B cell (primary cell): ENCODE data around the gene IPO4. TPM values are rescaled to one million over a fixed set of nuclear protein-coding genes. Genes with fewer than 3 reads are reported as not detected.

Experiments
- ATAC-seq: fragments of 200-7000 bp; cut with Tn5 transposase; one replicate; pipeline ENCODE4 v1.10.0; 2021; ENCODE audit warnings: low read depth, mild to moderate bottlenecking, moderate number of reproducible peaks, moderate library complexity
- CTCF ChIA-PET: fragments of 350-600 bp; sonication (Branson Sonifier 250); formaldehyde crosslinking; loops from one replicate; lab custom pipeline; 2021; ENCODE audit warnings: antibody characterized with exemption, inconsistent platforms; lab: Charles Lee
- POLR2A ChIA-PET: fragments of 350-600 bp; sonication (Branson Sonifier 250); formaldehyde crosslinking; loops from one replicate; lab custom pipeline; 2021; ENCODE audit warnings: antibody characterized with exemption; lab: Charles Lee
- DNase-seq: peaks from one replicate; pipeline ENCODE4 v3.0.0; 2013
- H2AFZ ChIP-seq: 2 replicates; pipeline ENCODE4 v1.6.1; 2012; ENCODE audit warnings: mild to moderate bottlenecking, low read depth, low read length; ENCODE audit not compliant: insufficient read depth, poor library complexity, severe bottlenecking
- H3K27ac ChIP-seq, 2 donors: 1 replicate in 1 of 2; 2 replicates in 1 of 2; pipeline ENCODE4 v1.5.1; 2012 to 2013; ENCODE audit warnings: low read length in 2 of 2, mild to moderate bottlenecking in 2 of 2, moderate library complexity in 1 of 2
- H3K27me3 ChIP-seq, 4 experiments: fragments of 200-600 bp in 1 of 4; sonication (generic) in 1 of 4; replicated peaks in 1 of 4; 1 replicate in 2 of 4; 2 replicates in 2 of 4; pipeline versions ENCODE4 v1.6.1 to v1.7.0; 2013 to 2016; ENCODE audit warnings: low read length in 3 of 4, mild to moderate bottlenecking in 2 of 4, mixed read lengths in 1 of 4, moderate library complexity in 1 of 4; ENCODE audit not compliant: insufficient read depth in 4 of 4, control insufficient read depth in 3 of 4; ENCODE audit errors: control extremely low read depth in 1 of 4
- H3K36me3 ChIP-seq, 2 experiments: replicated peaks in 1 of 2; 1 replicate in 1 of 2; 2 replicates in 1 of 2; pipeline versions ENCODE4 v1.6.1 to v1.7.1; 2013; ENCODE audit warnings: low read length in 1 of 2; ENCODE audit not compliant: insufficient read depth in 2 of 2, control insufficient read depth in 1 of 2; ENCODE audit errors: control extremely low read depth in 1 of 2, extremely low read depth in 1 of 2
- H3K4me1 ChIP-seq, 2 donors: fragments of 200-600 bp in 1 of 2; sonication (generic) in 1 of 2; 1 replicate in 1 of 2; 2 replicates in 1 of 2; pipeline versions ENCODE4 v1.5.1 to v1.6.1; 2013 to 2017; ENCODE audit warnings: low read length in 2 of 2; ENCODE audit not compliant: control insufficient read depth in 2 of 2, insufficient read depth in 2 of 2
- H3K4me2 ChIP-seq: replicated peaks from 2 replicates; pipeline ENCODE3; 2012; ENCODE audit warnings: mild to moderate bottlenecking, low read depth, low read length; ENCODE audit not compliant: poor library complexity, severe bottlenecking
- H3K4me3 ChIP-seq, 5 experiments: fragments of 200-600 bp in 1 of 5; sonication (generic) in 1 of 5; 1 replicate in 3 of 5; 2 replicates in 2 of 5; pipeline versions ENCODE4 v1.5.1 to v1.7.0; 2011 to 2016; ENCODE audit warnings: low read length in 4 of 5, mild to moderate bottlenecking in 4 of 5, low read depth in 2 of 5, control low read depth in 1 of 5, moderate library complexity in 1 of 5; ENCODE audit not compliant: insufficient read depth in 1 of 5; ENCODE audit errors: control extremely low read depth in 1 of 5, extremely low read depth in 1 of 5
- H3K79me2 ChIP-seq: fragments of 200-600 bp; sonication (generic); one replicate; pipeline ENCODE4 v1.6.0; 2016; ENCODE audit warnings: low read length; ENCODE audit not compliant: control insufficient read depth, insufficient read depth
- H3K9ac ChIP-seq: fragments of 200-600 bp; sonication (generic); 2 replicates; pipeline ENCODE4 v1.6.1; 2017; ENCODE audit warnings: mild to moderate bottlenecking, low read length, moderate library complexity
- H3K9me3 ChIP-seq, 3 donors: one replicate each; pipeline versions ENCODE4 v1.6.1 to v1.7.1; 2013; ENCODE audit warnings: low read length in 2 of 3; ENCODE audit not compliant: control insufficient read depth in 2 of 3, insufficient read depth in 1 of 3; ENCODE audit errors: control extremely low read depth in 1 of 3
- H4K20me1 ChIP-seq: 2 replicates; pipeline ENCODE4 v1.6.0; 2012; ENCODE audit warnings: mild to moderate bottlenecking, low read length; ENCODE audit not compliant: insufficient read depth, control insufficient read depth, poor library complexity, severe bottlenecking
- H3K27ac Mint-ChIP-seq: one replicate; pipeline ENCODE4 v1.8.0; 2021; ENCODE audit warnings: mixed read lengths
- H3K27me3 Mint-ChIP-seq: one replicate; pipeline ENCODE4 v1.8.0; 2021; ENCODE audit warnings: mixed read lengths
- H3K4me1 Mint-ChIP-seq: one replicate; pipeline ENCODE4 v1.8.0; 2021; ENCODE audit warnings: mixed read lengths
- H3K4me3 Mint-ChIP-seq: one replicate; pipeline ENCODE4 v1.8.0; 2021; ENCODE audit warnings: mixed read lengths
- H3K9me3 Mint-ChIP-seq: one replicate; pipeline ENCODE4 v1.8.0; 2022; ENCODE audit warnings: mixed read lengths; ENCODE audit not compliant: insufficient read depth
- EZH2 ChIP-seq: IDR thresholded peaks from 2 replicates; pipeline ENCODE4 v1.6.1; 2012; ENCODE audit warnings: borderline replicate concordance, low read depth, mild to moderate bottlenecking, moderate library complexity, low read length; ENCODE audit not compliant: insufficient read depth, poor library complexity, severe bottlenecking
- WGBS: methylation state at CpG from one replicate; pipeline ENCODE4 v1.1.5; 2013; ENCODE audit warnings: missing lambda C conversion rate; ENCODE audit not compliant: insufficient coverage; 5-methylcytosine and 5-hydroxymethylcytosine counted together
- intact Hi-C: fragments of 100-400 bp; cut with micrococcal nuclease; formaldehyde crosslinking; loops from one replicate; pipeline ENCODE4 v1.10.0; 2022
- polyA plus RNA-seq: library from polyadenylated mRNA; depleted of rRNA; stranded (reverse); fragments of >200 nt; gene quantifications from 2 replicates; pipeline ENCODE4 v1.2.3, GENCODE V29; 2012
- total RNA-seq, 2 donors: library from RNA; stranded (reverse); fragments of 120-200 nt in 1 of 2; gene quantifications; 1 replicate in 1 of 2; 2 replicates in 1 of 2; pipeline versions ENCODE4 v1.2.3 to v1.2.4, GENCODE V29; 2013 to 2022
- TF ChIP-seq, protein P1 (sequence below): fragments of 200-600 bp; IDR thresholded peaks from one replicate; pipeline ENCODE4 v1.8.0; 2022; ENCODE audit warnings: antibody characterized with exemption, mild to moderate bottlenecking

IPO4 gene
- total and polyA plus RNA-seq, 2 donors (not counting 1 experiment from before 2014, with no cell fraction given) = 28.3 to 35.0 TPM

DNA sequence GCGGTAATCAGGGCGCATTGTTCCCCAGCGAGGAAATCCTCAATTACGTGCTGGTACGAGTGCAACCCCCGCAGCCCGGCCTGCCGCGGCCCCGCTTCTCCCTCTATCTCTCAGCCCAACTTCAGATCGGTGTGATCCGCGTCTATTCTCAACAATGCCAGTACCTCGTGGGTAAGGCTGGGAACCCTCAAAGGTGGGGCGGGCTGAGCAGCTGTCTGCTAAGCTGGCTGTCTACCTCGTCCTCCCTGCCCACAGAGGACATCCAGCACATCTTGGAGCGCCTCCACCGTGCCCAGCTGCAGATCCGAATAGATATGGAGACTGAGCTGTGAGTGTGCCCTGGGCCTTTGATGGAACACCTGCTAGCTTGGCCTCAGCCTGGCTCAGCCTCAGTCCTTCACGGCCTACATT is 15.7 kb downstream of the IPO4 start:
- DNase-seq = no peak
- Mint-ChIP-seq H3K27me3 (no peaks in the 10 kb centered on the region), H3K27ac (no peak overlapping the region), H3K4me1 (peaks cover 20% of the 10 kb centered on the region), H3K4me3 (peak overlapping the region; percentile 93), H3K9me3 (no peaks in the 10 kb centered on the region)
- Histone ChIP-seq H3K9me3 (no peaks in the 10 kb centered on the region), H3K27ac (no peak overlapping the region), H3K79me2 (no peaks in the 10 kb centered on the region), H3K4me2 (peak overlapping the region; percentile 92), H2AFZ (peak overlapping the region; percentile 65), H3K4me3 (no peak overlapping the region), H3K36me3 (peaks cover 0 to 18% of the 10 kb centered on the region in 2 experiments), H3K9ac (peak overlapping the region; percentile 70), H4K20me1 (no peaks in the 10 kb centered on the region), H3K4me1 (peaks cover 11 to 23% of the 10 kb centered on the region in 2 donors), H3K27me3 (no peaks in the 10 kb centered on the region)
- TF ChIP-seq, protein P1, sequence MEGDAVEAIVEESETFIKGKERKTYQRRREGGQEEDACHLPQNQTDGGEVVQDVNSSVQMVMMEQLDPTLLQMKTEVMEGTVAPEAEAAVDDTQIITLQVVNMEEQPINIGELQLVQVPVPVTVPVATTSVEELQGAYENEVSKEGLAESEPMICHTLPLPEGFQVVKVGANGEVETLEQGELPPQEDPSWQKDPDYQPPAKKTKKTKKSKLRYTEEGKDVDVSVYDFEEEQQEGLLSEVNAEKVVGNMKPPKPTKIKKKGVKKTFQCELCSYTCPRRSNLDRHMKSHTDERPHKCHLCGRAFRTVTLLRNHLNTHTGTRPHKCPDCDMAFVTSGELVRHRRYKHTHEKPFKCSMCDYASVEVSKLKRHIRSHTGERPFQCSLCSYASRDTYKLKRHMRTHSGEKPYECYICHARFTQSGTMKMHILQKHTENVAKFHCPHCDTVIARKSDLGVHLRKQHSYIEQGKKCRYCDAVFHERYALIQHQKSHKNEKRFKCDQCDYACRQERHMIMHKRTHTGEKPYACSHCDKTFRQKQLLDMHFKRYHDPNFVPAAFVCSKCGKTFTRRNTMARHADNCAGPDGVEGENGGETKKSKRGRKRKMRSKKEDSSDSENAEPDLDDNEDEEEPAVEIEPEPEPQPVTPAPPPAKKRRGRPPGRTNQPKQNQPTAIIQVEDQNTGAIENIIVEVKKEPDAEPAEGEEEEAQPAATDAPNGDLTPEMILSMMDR = no peak
- no peak for TF ChIP-seq EZH2
- intact Hi-C loops = no loop called here
- ChIA-PET POLR2A (interaction anchor here (2.0 kb wide), 1 partner anchor 58 kb away, joined by 4 read pairs; the partner anchor contains the start of genes DCAF11 and NRL), CTCF (interaction anchor here (0.8 to 3.1 kb wide), 3 partner anchors 12 to 63 kb away, joined by 3 to 22 read pairs (median 3); partner anchors contain the start of gene IRF9)
- 84% methylated on average over 20 of the region's 20 CpGs for WGBS
- ATAC-seq = no peak

- TF ChIP-seq EZH2 = no peak
- TF ChIP-seq, protein P1 = no peak
- ATAC-seq = no peak
- Histone ChIP-seq H4K20me1 (peaks cover under 1% of the 10 kb centered on the region), H3K4me2 (peak overlapping the region; percentile 92), H3K27ac (no peak overlapping the region), H2AFZ (peak overlapping the region; percentile 65), H3K9ac (peak overlapping the region; percentile 70), H3K27me3 (no peaks in the 10 kb centered on the region), H3K4me3 (peak overlapping the region; percentile 47 to 72 (median 60)), H3K9me3 (no peaks in the 10 kb centered on the region), H3K4me1 (peaks cover 11 to 23% of the 10 kb centered on the region in 2 donors), H3K79me2 (no peaks in the 10 kb centered on the region), H3K36me3 (peaks cover 0 to 18% of the 10 kb centered on the region in 2 experiments)
- no peaks in the 10 kb centered on the region for H3K27me3 Mint-ChIP-seq
- ChIA-PET POLR2A (interaction anchor here (1.4 to 2.0 kb wide), 4 partner anchors 11 to 58 kb away, joined by 4 to 18 read pairs (median 10); partner anchors contain the start of genes DCAF11, IPO4, IRF9 and NRL), CTCF (interaction anchor here (3.1 kb wide), 1 partner anchor 12 kb away, joined by 22 read pairs; the partner anchor contains the start of gene IRF9)
- 14% methylated on average over 19 of the region's 30 CpGs for WGBS
- H3K4me3 Mint-ChIP-seq = peak overlapping the region; percentile 93
- peaks cover 20% of the 10 kb centered on the region for H3K4me1 Mint-ChIP-seq
- DNase-seq = no peak
- no peaks in the 10 kb centered on the region for H3K9me3 Mint-ChIP-seq
- intact Hi-C loops = no loop called here
- peak overlapping the region; percentile 79 for H3K27ac Mint-ChIP-seq
Observed at GRCh38 chr14:24172261-24172860, 16.3 kb downstream of the IPO4 start.
